OCI-LY3 (cell line): ENCODE data around the gene RREB1.

ENCODE experiments used
- H2AFZ ChIP-seq: fragments of 200-600, 300-600 bp; shearing (Covaris generic); 2 replicates; pipeline ENCODE4 v1.6.0; 2014; ENCODE audit warnings: antibody characterized with exemption, low read depth, low read length
- H3K27ac ChIP-seq: fragments of 200-600, 300-600 bp; sonication (generic); 2 replicates; pipeline ENCODE4 v1.5.1; 2014; ENCODE audit warnings: mild to moderate bottlenecking, low read length, moderate library complexity, mixed read lengths
- H3K27me3 ChIP-seq: fragments of 200-600, 300-600 bp; sonication (generic); 2 replicates; pipeline ENCODE4 v1.6.1; 2014; ENCODE audit warnings: low read depth, low read length, mixed read lengths
- H3K36me3 ChIP-seq: fragments of 200-600, 300-600 bp; sonication (generic); replicated peaks from 2 replicates; pipeline ENCODE3; 2014; ENCODE audit warnings: low read depth, low read length, mixed read lengths
- H3K4me1 ChIP-seq: fragments of 300-600, 200-600 bp; sonication (generic); 2 replicates; pipeline ENCODE4 v1.6.1; 2014; ENCODE audit warnings: low read length, mixed read lengths
- H3K4me2 ChIP-seq: fragments of 200-600, 300-600 bp; sonication (generic); 2 replicates; pipeline ENCODE4 v1.6.1; 2014; ENCODE audit warnings: low read length, mixed read lengths
- H3K4me3 ChIP-seq: fragments of 300-600, 200-600 bp; sonication (generic); 2 replicates; pipeline ENCODE4 v1.5.1; 2014; ENCODE audit warnings: antibody characterized with exemption, mild to moderate bottlenecking, low read length, moderate library complexity
- H3K79me2 ChIP-seq: fragments of 300-600, 200-600 bp; shearing (Covaris generic); 2 replicates; pipeline ENCODE4 v1.6.1; 2014; ENCODE audit warnings: mild to moderate bottlenecking, low read length, mixed read lengths
- H3K9ac ChIP-seq: fragments of 300-600, 200-600 bp; shearing (Covaris generic); 2 replicates; pipeline ENCODE4 v1.6.0; 2014; ENCODE audit warnings: mild to moderate bottlenecking, low read length, moderate library complexity
- H3K9me3 ChIP-seq: fragments of 200-600, 300-600 bp; shearing (Covaris generic); 2 replicates; pipeline ENCODE4 v1.6.1; 2014; ENCODE audit warnings: low read length, mixed read lengths; ENCODE audit not compliant: insufficient read depth
- H4K20me1 ChIP-seq: fragments of 200-600, 300-600 bp; sonication (generic); 2 replicates; pipeline ENCODE4 v1.6.1; 2016; ENCODE audit warnings: low read length, mixed read lengths; ENCODE audit not compliant: insufficient read depth
- CTCF ChIP-seq: fragments of 200-600, 300-600 bp; sonication (generic); IDR thresholded peaks from 2 replicates; pipeline ENCODE4 v1.5.1; 2014; ENCODE audit warnings: antibody characterized with exemption, low read length, low read depth
- EZH2phosphoT487 ChIP-seq: fragments of 200-600 bp; shearing (Covaris generic); IDR thresholded peaks from 2 replicates; pipeline ENCODE4 v1.6.1; 2018; ENCODE audit warnings: antibody characterized with exemption, mixed run types, low read depth

Gene RREB1

GRCh38 chr6:7268362-7268761 is 160.6 kb downstream of the RREB1 start:
- Histone ChIP-seq H3K9me3 (no peaks in the 10 kb centered on the region), H3K27me3 (no peaks in the 10 kb centered on the region), H3K36me3 (no peaks in the 10 kb centered on the region), H3K4me2 (no peak overlapping the region), H3K79me2 (no peaks in the 10 kb centered on the region), H3K27ac (no peak overlapping the region), H3K9ac (no peak overlapping the region), H3K4me3 (no peak overlapping the region), H4K20me1 (no peaks in the 10 kb centered on the region), H3K4me1 (no peaks in the 10 kb centered on the region), H2AFZ (no peak overlapping the region)
- TF ChIP-seq EZH2phosphoT487: no peak
- TF ChIP-seq CTCF: no peak

GRCh38 chr6:7268816-7269555 is 161.2 kb downstream of the RREB1 start:
- Histone ChIP-seq H3K9ac (no peak overlapping the region), H2AFZ (no peak overlapping the region), H3K9me3 (no peaks in the 10 kb centered on the region), H3K4me2 (no peak overlapping the region), H3K4me1 (no peaks in the 10 kb centered on the region), H3K27me3 (no peaks in the 10 kb centered on the region), H3K79me2 (no peaks in the 10 kb centered on the region), H3K27ac (no peak overlapping the region), H4K20me1 (no peaks in the 10 kb centered on the region), H3K36me3 (no peaks in the 10 kb centered on the region), H3K4me3 (no peak overlapping the region)
- TF ChIP-seq CTCF: no peak
- TF ChIP-seq EZH2phosphoT487: no peak

GRCh38 chr6:7269816-7270215 is 162.1 kb downstream of the RREB1 start:
- H3K4me1 ChIP-seq: no peaks in the 10 kb centered on the region
- H3K9me3 ChIP-seq: no peaks in the 10 kb centered on the region
- no peak for TF ChIP-seq CTCF
- no peak for TF ChIP-seq EZH2phosphoT487
- H4K20me1 ChIP-seq: no peaks in the 10 kb centered on the region
- no peak overlapping the region for H3K9ac ChIP-seq
- H2AFZ ChIP-seq: no peak overlapping the region
- no peak overlapping the region for H3K4me3 ChIP-seq
- no peaks in the 10 kb centered on the region for H3K36me3 ChIP-seq
- H3K27me3 ChIP-seq: no peaks in the 10 kb centered on the region
- no peak overlapping the region for H3K4me2 ChIP-seq
- no peak overlapping the region for H3K27ac ChIP-seq
- no peaks in the 10 kb centered on the region for H3K79me2 ChIP-seq

GRCh38 chr6:7270320-7271204 is 162.8 kb downstream of the RREB1 start:
- no peaks in the 10 kb centered on the region for H3K79me2 ChIP-seq
- H3K9ac ChIP-seq: no peak overlapping the region
- 0 out of 2 replicates have a peak, but pooled peaks cover under 1% of the 10 kb centered on the region for H3K4me1 ChIP-seq
- TF ChIP-seq EZH2phosphoT487: no peak
- TF ChIP-seq CTCF: no peak
- H3K4me3 ChIP-seq: no peak overlapping the region
- H2AFZ ChIP-seq: no peak overlapping the region
- H4K20me1 ChIP-seq: no peaks in the 10 kb centered on the region
- no peaks in the 10 kb centered on the region for H3K36me3 ChIP-seq
- H3K4me2 ChIP-seq: no peak overlapping the region
- H3K27me3 ChIP-seq: no peaks in the 10 kb centered on the region
- H3K27ac ChIP-seq: no peak overlapping the region
- no peaks in the 10 kb centered on the region for H3K9me3 ChIP-seq
